Prostate gland (tissue), 2 donors: ENCODE measurements around the gene FARP1.

ENCODE experiments used
- CTCF ChIP-seq, 4 experiments: fragments of 200-600 bp in 2 of 4; fragments of 450-650 bp in 2 of 4; sonication (generic) in 2 of 4; IDR thresholded peaks; 1 replicate in 3 of 4; 2 replicates in 1 of 4; pipeline ENCODE4 v1.5.1; 2016 to 2019; ENCODE audit warnings: antibody characterized with exemption in 4 of 4, mild to moderate bottlenecking in 2 of 4, moderate library complexity in 2 of 4
- POLR2A ChIP-seq: fragments of 450-650 bp; IDR thresholded peaks from one replicate; pipeline ENCODE4 v1.6.1; 2016; ENCODE audit warnings: antibody characterized with exemption, mild to moderate bottlenecking
- POLR2AphosphoS5 ChIP-seq: sonication (generic); formaldehyde crosslinking; IDR thresholded peaks from one replicate; pipeline ENCODE4 v1.6.1; 2017; ENCODE audit warnings: antibody characterized with exemption

DNA sequence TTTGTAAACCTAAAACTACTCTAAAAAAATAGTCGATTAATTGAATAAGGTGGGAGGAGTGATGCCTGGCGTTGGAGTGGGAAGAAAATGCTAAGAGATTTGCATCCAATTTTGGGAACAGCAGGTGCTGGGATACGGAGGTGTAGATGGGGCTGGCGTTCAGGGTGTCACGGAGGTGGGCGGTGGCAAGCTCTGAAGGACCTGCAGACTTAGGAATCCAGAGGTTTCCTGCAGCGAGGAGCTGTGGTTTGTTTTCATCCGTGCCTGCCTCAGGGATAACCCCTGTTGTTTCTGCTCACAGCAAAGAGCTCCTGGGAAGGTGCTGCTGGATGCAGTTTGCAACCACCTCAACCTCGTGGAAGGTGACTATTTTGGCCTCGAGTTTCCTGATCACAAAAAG lies 200.6 kb downstream of the FARP1 start:
- TF ChIP-seq POLR2A = no peak
- TF ChIP-seq CTCF (IDR thresholded peaks at IDR 0.05) = no peak
- no peak for TF ChIP-seq POLR2AphosphoS5
